ENCODE data around the gene SEMA6C. TPM values are rescaled to one million over a fixed set of nuclear protein-coding genes. Genes with fewer than 3 reads are reported as not detected.
A peak's percentile ranks its signal among the peaks of the same experiment; 100 is the strongest.

The SEMA6C gene
- total RNA-seq, 4 donors from 2014 or later = 2.5 to 24.6 (median 16.6) TPM

DNA sequence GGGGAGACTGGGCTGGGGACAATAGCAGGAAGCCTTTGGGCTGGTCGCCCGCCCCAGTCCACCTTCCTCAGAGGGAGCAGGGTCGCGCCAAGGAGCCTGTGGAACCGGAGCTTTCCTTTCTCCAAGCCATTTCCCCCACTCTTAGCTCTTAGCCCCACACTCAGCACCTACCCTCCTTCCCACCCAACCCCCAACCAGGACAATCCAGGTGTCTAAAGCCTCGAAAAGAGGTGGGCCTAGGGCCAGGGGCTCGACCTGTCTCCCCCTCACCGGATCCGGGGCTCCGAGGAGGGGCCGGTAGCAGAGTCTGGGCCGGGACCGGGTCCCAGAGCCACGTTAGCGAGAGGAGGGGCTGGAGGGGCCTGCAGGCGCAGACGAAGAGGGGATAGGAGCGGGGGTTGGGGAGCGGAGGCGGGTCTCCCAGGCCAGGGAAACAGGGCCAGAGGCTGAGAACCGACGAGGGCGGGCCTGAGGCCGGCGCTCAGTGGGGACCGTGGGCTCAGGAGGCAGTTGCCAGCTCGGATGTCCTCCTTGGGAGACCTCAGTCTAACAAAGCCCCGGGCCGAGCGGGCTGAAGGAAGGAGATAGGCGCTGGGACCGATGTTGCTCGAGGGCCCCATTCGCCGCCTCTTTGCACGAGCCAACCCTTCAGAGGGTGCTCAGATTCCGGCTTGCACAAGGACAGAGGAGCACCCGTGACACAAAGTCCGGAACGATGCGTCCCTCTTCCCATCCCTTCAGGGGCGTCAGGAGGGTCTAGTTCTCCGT is 943 bp downstream of the SEMA6C start:
- H3K27me3 ChIP-seq = no peaks in the 10 kb centered on the region
- peaks cover 0 to 30% (median 0%) of the 10 kb centered on the region in 4 donors for H3K4me1 ChIP-seq
- peak in 1 of 3 donors; percentile 51 for DNase-seq
- H3K4me3 ChIP-seq = peak overlapping the region; percentile 72 to 88 (median 82)
- TF ChIP-seq POLR2A (IDR thresholded peaks at IDR 0.05) = no peak
- TF ChIP-seq, protein P1, sequence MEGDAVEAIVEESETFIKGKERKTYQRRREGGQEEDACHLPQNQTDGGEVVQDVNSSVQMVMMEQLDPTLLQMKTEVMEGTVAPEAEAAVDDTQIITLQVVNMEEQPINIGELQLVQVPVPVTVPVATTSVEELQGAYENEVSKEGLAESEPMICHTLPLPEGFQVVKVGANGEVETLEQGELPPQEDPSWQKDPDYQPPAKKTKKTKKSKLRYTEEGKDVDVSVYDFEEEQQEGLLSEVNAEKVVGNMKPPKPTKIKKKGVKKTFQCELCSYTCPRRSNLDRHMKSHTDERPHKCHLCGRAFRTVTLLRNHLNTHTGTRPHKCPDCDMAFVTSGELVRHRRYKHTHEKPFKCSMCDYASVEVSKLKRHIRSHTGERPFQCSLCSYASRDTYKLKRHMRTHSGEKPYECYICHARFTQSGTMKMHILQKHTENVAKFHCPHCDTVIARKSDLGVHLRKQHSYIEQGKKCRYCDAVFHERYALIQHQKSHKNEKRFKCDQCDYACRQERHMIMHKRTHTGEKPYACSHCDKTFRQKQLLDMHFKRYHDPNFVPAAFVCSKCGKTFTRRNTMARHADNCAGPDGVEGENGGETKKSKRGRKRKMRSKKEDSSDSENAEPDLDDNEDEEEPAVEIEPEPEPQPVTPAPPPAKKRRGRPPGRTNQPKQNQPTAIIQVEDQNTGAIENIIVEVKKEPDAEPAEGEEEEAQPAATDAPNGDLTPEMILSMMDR (IDR thresholded peaks at IDR 0.05) = no peak
- no peaks in the 10 kb centered on the region for H3K36me3 ChIP-seq
- no peaks in the 10 kb centered on the region for H3K9me3 ChIP-seq
- H3K27ac ChIP-seq = peak overlapping the region in 3 of 4 donors; percentile 14 to 72 (median 17)

DNA sequence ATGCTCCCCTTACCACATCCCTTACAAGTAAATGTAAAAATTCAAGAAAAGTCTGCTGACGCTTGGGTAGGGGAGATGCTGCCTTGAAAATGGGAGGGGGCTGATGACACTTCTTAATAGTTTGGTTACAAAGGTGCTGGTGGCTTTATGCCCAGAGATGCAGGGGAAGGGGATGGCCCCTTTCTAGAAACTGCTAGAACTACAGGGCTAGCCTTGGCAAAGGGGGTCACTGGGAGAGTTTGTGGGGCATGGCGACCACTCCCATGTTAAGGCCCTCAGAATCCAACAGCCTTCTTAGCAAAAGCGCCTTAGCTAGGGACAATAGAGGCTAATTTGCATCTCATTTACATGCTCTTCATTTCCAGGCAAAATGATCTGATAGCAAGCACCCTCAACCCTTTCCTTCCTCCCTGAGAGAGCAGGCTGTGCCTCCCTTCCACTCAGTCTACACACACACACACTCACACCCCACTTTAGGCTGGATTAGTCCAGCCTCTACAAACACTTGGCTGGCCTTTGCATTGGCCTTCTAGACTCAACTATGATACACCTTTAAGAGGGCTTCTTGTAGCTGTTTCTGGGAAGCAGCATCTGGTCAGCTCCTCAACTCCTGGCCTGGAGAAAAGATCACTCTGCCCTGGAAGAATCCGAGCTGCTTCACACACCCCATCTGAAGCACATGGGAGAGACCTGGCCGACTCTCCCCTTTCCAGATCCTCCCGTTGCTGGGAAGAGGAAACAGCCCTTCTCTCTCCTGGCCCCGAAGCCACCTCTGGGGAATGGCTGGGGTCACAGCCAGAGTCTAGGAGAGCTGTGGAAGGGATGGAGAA is 1.7 kb downstream of the SEMA6C start:
- Histone ChIP-seq H3K4me3 (peak overlapping the region in 3 of 4 donors; percentile 72 to 88 (median 77)), H3K27ac (peak overlapping the region in 1 of 4 donors; percentile 17), H3K27me3 (no peaks in the 10 kb centered on the region), H3K36me3 (no peaks in the 10 kb centered on the region), H3K9me3 (no peaks in the 10 kb centered on the region), H3K4me1 (peaks cover 0 to 30% (median 0%) of the 10 kb centered on the region in 4 donors)
- no peak for TF ChIP-seq POLR2A (IDR thresholded peaks at IDR 0.05)
- TF ChIP-seq, protein P1 (IDR thresholded peaks at IDR 0.05) = no peak
- DNase-seq = no peak

GRCh38 chr1:151143986-151144385 is 2.4 kb downstream of the SEMA6C start:
- no peak for TF ChIP-seq POLR2A (IDR thresholded peaks at IDR 0.05)
- TF ChIP-seq, protein P1 (IDR thresholded peaks at IDR 0.05) = no peak
- DNase-seq = no peak
- H3K4me1 ChIP-seq = peaks cover 0 to 30% (median 0%) of the 10 kb centered on the region in 4 donors

GRCh38 chr1:151143057-151143435 is 3.4 kb downstream of the SEMA6C start:
- Histone ChIP-seq H3K27me3 (no peaks in the 10 kb centered on the region), H3K27ac (no peak overlapping the region), H3K9me3 (no peaks in the 10 kb centered on the region), H3K4me3 (no peak overlapping the region), H3K36me3 (no peaks in the 10 kb centered on the region), H3K4me1 (peaks cover 0 to 30% (median 0%) of the 10 kb centered on the region in 4 donors)
- no peak for DNase-seq
- TF ChIP-seq, protein P1 (IDR thresholded peaks at IDR 0.05) = no peak

More at GRCh38 chr1:151143986-151144385, 2.4 kb downstream of the SEMA6C start:
- H3K27me3 ChIP-seq = no peaks in the 10 kb centered on the region
- no peak overlapping the region for H3K4me3 ChIP-seq
- no peaks in the 10 kb centered on the region for H3K36me3 ChIP-seq
- H3K9me3 ChIP-seq = no peaks in the 10 kb centered on the region
- no peak overlapping the region for H3K27ac ChIP-seq

GRCh38 chr1:151142411-151143056 is 3.9 kb downstream of the SEMA6C start:
- no peak for DNase-seq
- Histone ChIP-seq H3K4me1 (peaks cover 0 to 26% (median 0%) of the 10 kb centered on the region in 4 donors), H3K9me3 (no peaks in the 10 kb centered on the region), H3K36me3 (no peaks in the 10 kb centered on the region), H3K27ac (no peak overlapping the region), H3K4me3 (no peak overlapping the region), H3K27me3 (no peaks in the 10 kb centered on the region)
- TF ChIP-seq, protein P1 (IDR thresholded peaks at IDR 0.05) = no peak
- TF ChIP-seq POLR2A (IDR thresholded peaks at IDR 0.05) = no peak
